Measurements from ENCODE around the gene NRROS.

DNA sequence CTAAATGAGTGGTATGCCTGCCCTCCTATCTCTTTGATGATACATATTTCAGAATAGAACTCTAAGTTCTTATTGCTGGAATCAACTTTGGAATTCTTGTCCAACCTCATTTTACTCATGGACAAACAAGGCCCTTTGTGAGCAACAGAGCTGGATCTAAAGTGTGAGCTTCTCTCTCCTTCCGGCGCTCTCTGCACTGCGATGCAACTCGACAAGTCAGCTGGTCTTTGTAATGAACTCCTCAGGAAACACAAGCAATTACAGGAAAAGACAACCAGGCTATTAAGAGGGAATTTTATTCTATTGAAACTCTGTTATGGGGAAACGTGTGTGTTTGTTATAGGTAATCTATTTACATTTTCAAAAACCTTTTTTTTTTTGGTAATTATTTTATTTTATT lies 20.3 kb upstream of the NRROS start:
- TF ChIP-seq CTCF (IDR thresholded peaks at IDR 0.05; ENCODE audit: low read depth, low read length), result no peak
- TF ChIP-seq POLR2A (IDR thresholded peaks at IDR 0.05; ENCODE audit: extremely low read depth, insufficient read length), result no peak
- TF ChIP-seq MAX (IDR thresholded peaks at IDR 0.05; ENCODE audit: low read depth, low read length), result no peak

Measured in NB4 (cell line).